Activated T-helper 17 cell treated with anti-CD3 and anti-CD28 coated beads, Interleukin-2, amount 50 U/mL, for 72 hours (primary cell): Measurements from ENCODE around the gene ALOXE3. TPM values are rescaled to one million over a fixed set of nuclear protein-coding genes. Genes with fewer than 3 reads are reported as not detected.

Experiments used
- ATAC-seq: fragments of 150-1000 bp; cut with Tn5 transposase; replicated peaks from 2 replicates; pipeline ENCODE4 v1.10.0; 2021; ENCODE audit warnings: mild to moderate bottlenecking, moderate library complexity
- H3K27ac Mint-ChIP-seq: one replicate; pipeline ENCODE4 v1.8.0; 2022; ENCODE audit warnings: mixed read lengths
- H3K27me3 Mint-ChIP-seq: one replicate; pipeline ENCODE4 v1.8.0; 2022; ENCODE audit warnings: mixed read lengths
- H3K36me3 Mint-ChIP-seq: one replicate; pipeline ENCODE4 v1.8.0; 2022; ENCODE audit warnings: low read depth, mild to moderate bottlenecking, mixed read lengths
- H3K4me1 Mint-ChIP-seq: one replicate; pipeline ENCODE4 v1.8.0; 2022; ENCODE audit warnings: mixed read lengths
- H3K4me3 Mint-ChIP-seq: one replicate; pipeline ENCODE4 v1.8.0; 2022; ENCODE audit warnings: mild to moderate bottlenecking, mixed read lengths
- H3K9me3 Mint-ChIP-seq: one replicate; pipeline ENCODE4 v1.8.0; 2022; ENCODE audit warnings: mixed read lengths
- total RNA-seq, 2 donors: library from RNA; stranded (reverse); gene quantifications; one replicate each; pipeline ENCODE4 v1.2.3, GENCODE V29; 2022

ALOXE3 gene
- total RNA-seq, 2 donors from 2014 or later: 0.13 to 1.3 TPM

DNA sequence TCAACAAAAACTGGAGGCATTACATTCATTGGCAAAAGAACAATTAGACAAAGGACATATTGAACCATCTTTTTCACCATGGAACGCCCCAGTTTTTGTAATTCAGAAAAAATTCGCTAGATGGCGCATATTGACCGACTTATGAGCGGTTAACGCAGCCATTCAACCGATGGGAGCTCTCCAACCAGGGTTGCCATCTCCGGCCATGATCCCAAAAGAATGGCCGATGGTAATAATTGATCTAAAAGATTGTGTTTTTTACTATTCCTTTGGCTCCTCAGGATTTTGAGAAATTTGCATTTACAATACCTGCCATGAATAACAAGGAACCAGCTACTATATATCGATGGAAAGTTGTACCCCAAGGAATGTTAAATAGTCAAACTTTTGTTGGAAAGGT lies 58.0 kb downstream of the ALOXE3 start:
- Mint-ChIP-seq H3K4me1 (no peaks in the 10 kb centered on the region), H3K27ac (no peak overlapping the region), H3K9me3 (no peaks in the 10 kb centered on the region), H3K4me3 (no peak overlapping the region), H3K36me3 (no peaks in the 10 kb centered on the region), H3K27me3 (peaks cover 43% of the 10 kb centered on the region)
- ATAC-seq: peak; percentile 44

DNA sequence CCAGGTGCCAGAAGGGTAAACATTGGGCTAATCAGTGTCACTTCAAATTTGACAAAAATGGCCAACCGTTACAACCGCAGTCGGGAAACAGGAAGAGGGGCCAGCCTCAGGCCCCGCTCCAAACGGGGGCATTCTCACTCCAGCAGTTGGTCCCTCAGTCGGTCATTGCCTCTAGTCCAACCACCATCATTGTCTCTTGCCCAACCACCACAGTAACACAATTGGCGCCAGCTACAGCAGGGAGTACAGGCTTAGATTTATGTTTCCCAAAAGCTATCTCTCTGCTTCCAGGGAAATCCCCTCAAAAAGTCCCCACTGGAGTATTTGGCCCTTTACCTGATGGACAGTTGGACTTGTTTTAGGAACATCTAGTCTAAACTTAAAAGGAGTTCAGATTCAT lies 59.2 kb downstream of the ALOXE3 start:
- Mint-ChIP-seq H3K9me3 (no peaks in the 10 kb centered on the region), H3K27me3 (peaks cover 39% of the 10 kb centered on the region), H3K4me1 (no peaks in the 10 kb centered on the region), H3K36me3 (no peaks in the 10 kb centered on the region), H3K27ac (no peak overlapping the region), H3K4me3 (no peak overlapping the region)
- ATAC-seq: no peak

DNA sequence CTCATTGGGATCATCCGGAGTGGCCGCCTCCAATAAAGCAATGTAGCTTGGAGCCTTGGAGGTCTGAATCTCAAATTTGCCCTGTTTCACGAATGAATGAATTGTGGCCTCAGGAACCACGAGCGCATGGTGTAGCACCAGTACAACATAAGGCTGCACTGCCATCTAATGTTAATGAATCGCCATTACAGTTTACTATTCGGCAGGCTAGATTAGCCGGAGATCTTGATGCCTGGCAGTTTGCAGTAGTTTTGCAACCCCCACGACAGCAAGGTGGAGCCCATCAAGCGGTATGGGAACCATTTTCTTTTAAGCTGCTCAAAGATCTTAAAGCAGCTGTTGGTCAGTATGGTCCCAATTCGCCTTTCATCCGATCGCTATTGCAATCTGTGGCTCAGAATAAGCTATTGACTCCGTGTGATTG lies 60.6 kb downstream of the ALOXE3 start:
- Mint-ChIP-seq H3K4me3 (no peak overlapping the region), H3K9me3 (no peaks in the 10 kb centered on the region), H3K27ac (no peak overlapping the region), H3K27me3 (peaks cover 30% of the 10 kb centered on the region), H3K36me3 (no peaks in the 10 kb centered on the region), H3K4me1 (no peaks in the 10 kb centered on the region)
- ATAC-seq: peak; percentile 76

DNA sequence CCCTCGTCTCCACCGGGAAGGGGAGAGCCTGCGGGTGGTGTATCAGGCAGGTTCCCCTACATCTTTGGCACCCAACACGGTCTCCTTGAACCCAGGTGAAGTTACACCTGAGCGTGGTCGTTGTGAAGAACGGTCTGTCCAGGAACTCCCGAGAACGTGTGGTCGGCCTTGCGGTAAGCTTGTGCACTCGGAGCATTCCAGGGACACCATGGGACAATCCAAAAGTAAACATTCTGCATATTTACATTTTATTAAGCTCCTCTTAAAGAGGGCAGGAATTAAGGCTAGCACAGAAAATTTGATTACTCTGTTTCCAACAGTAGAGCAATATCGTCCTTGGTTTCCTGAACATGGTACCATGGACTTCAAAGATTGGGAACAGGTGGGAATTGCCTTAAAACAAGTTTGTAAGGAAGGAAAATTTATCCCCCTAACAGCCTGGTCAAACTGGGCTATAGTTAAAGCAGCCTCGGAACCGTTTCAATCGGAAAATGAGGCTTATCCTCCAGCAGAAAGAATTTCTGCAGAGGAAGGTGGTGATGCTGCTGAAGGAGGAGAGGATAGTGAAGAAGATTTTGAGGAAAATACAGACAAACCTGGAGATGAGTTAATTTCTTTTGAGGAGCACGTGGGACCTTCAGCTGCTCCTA lies 61.2 kb downstream of the ALOXE3 start:
- H3K27me3 Mint-ChIP-seq: peaks cover 25% of the 10 kb centered on the region
- H3K4me1 Mint-ChIP-seq: no peaks in the 10 kb centered on the region
- no peaks in the 10 kb centered on the region for H3K9me3 Mint-ChIP-seq
- H3K4me3 Mint-ChIP-seq: no peak overlapping the region
- H3K36me3 Mint-ChIP-seq: no peaks in the 10 kb centered on the region
- no peak for ATAC-seq
- no peak overlapping the region for H3K27ac Mint-ChIP-seq

DNA sequence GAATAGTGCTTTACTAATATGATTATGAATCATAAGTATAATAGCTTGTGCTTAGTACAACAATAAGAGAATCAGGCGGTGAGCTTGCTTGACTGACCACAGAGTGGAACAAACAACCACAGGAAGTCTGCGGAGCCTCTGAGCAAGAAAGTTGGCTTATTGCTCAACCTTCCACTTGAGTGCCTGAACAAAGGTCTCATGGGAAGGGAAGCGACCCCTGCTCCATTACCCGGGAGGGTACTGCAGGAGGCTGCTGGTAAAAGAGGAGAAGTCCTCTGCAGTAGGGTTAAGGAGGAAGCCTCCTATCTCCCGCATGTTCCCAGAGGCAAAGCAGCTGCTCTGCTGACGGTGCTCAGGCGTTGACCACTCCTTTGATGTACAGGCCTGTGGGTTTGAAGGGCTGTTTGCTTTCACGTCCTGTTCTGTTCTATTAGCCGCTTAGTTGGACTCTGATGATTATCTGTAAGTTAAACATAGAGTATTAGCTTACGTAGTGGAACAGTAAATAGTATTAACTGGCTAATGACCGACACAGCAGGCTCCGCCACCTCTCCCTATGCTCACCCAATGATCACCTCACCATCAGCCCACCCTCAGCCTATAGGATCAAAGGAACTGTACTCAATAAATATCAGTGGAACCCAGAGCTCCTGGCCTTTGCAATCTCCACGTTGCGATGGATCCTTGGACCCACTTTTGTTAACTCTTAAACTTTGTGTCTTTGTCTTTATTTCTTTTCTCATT lies 61.9 kb downstream of the ALOXE3 start:
- peak; percentile 80 for ATAC-seq
- H3K36me3 Mint-ChIP-seq: no peaks in the 10 kb centered on the region
- H3K4me1 Mint-ChIP-seq: no peaks in the 10 kb centered on the region
- no peak overlapping the region for H3K27ac Mint-ChIP-seq
- no peaks in the 10 kb centered on the region for H3K9me3 Mint-ChIP-seq
- peaks cover 21% of the 10 kb centered on the region for H3K27me3 Mint-ChIP-seq
- H3K4me3 Mint-ChIP-seq: no peak overlapping the region

DNA sequence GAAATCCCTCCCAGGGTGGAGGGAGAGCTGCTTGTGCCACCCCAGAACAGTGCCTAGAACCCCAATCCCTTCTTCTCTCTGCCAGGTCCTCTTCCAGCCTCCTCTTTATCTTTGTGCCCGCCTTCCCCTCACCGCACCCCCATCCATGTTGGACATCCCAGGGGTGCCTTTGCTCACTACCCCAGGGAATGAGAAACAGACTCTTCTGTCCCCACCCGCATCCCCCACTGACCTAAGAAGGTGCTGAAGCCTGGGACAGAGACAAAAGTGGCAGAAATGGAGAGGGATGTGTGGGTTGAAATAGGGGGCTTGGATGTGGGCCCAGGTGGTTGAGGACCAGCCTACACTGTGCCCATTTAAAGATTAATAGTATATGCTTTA lies 62.5 kb downstream of the ALOXE3 start:
- ATAC-seq: no peak
- no peak overlapping the region for H3K27ac Mint-ChIP-seq
- H3K27me3 Mint-ChIP-seq: peaks cover 18% of the 10 kb centered on the region
- no peaks in the 10 kb centered on the region for H3K9me3 Mint-ChIP-seq
- no peaks in the 10 kb centered on the region for H3K4me1 Mint-ChIP-seq
- no peaks in the 10 kb centered on the region for H3K36me3 Mint-ChIP-seq
- no peak overlapping the region for H3K4me3 Mint-ChIP-seq

DNA sequence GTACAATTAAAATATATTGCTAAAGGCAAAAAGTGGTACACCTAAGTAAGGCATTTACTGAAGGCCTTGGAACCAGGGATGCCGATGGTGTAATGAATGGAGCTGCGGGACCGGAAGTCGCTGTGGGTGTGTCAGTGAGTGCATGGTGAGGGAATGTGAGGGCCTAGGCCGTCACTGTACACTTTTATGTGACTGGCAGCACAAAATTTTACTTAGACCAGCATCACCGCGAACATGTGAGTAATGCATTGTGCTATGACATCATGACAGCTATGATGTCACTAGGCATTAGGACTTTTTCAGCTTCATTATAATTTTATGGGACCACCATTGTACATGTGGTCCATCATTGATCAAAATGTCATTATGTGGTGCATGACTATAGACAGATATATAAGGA lies 64.7 kb downstream of the ALOXE3 start:
- no peak overlapping the region for H3K4me3 Mint-ChIP-seq
- H3K27me3 Mint-ChIP-seq: peaks cover 9% of the 10 kb centered on the region
- no peak overlapping the region for H3K27ac Mint-ChIP-seq
- H3K4me1 Mint-ChIP-seq: no peaks in the 10 kb centered on the region
- ATAC-seq: no peak
- H3K9me3 Mint-ChIP-seq: no peaks in the 10 kb centered on the region
- no peaks in the 10 kb centered on the region for H3K36me3 Mint-ChIP-seq

DNA sequence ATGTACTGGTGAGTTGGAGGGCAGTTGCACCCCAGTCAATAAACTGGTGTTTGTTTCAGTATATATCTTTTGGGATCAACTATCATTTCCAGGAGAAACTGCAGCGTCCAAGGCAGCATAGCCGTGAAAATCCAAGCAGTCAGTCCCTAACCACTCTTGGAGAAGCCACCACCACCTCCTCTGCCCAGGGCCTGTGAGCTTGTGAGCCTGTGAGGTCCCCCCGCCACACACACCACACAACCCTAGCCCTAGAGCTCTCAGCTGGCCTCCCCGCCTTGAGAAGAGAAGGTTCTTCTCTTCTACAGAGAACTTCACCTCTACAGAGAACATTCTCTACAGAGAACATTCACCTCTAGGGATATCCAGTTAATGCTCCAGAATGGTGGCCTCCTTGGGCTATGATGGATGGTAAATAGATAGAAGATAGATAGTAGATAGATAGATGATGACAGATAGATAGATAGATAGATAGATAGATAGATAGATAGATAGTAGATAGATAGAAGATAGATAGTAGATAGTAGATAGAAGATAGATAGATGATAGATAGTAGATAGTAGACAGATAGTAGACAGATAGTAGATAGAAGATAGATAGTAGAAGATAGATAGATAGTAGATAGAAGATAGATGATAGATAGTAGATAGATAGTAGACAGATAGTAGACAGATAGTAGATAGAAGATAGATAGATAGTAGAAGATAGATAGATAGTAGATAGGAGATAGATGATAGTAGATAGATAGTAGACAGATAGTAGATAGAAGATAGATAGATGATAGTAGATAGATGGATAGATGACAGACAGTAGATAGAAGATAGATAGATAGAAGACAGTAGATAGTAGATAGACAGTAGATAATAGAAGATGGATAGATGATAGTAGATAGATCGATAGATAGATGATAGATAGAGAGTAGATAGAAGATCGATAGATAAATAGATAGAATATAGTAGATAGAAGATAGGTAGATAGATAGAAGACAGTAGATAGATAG lies 65.8 kb downstream of the ALOXE3 start:
- H3K27ac Mint-ChIP-seq: no peak overlapping the region
- H3K36me3 Mint-ChIP-seq: no peaks in the 10 kb centered on the region
- no peak for ATAC-seq
- no peak overlapping the region for H3K4me3 Mint-ChIP-seq
- no peaks in the 10 kb centered on the region for H3K9me3 Mint-ChIP-seq
- peaks cover 8% of the 10 kb centered on the region for H3K27me3 Mint-ChIP-seq
- no peaks in the 10 kb centered on the region for H3K4me1 Mint-ChIP-seq

DNA sequence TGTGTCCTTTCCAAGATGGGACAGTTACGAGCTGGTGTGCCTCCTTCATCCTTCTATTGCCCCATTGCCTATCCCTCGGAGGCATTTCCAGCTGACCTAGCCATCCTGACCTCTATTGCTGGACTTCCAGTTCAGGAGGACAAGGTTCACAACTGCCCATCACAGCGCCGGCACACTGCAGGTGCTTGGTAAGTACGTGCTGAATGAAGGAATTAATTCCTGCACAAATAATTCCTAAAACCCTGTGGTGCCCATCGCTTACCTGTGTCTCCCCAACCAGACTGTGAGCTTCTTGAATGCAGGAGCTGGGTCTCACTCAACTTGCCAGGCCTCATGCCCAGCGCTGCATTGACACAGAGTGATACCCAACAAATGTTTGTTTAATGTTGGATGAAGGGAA lies 66.5 kb downstream of the ALOXE3 start:
- no peak overlapping the region for H3K27ac Mint-ChIP-seq

DNA sequence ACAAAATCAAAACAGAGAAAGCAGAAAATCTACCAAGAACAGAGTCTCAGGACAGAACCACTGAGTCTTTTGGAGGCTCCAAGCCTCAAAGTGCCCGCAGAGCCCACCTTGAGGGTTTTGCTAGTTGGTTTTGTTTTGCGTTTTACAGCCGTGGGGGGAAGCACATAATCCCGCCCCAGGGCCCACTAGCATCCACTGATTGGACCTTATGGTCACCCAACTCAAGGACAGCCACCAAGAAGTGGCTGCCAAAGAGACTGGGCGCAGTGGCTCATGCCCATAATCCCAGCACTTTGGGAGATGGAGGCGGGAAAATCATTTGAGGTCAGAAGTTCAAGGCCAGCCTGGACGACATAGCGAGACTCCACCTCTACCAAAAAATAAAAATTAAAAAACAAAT lies 69.6 kb downstream of the ALOXE3 start:
- H3K4me3 Mint-ChIP-seq: no peak overlapping the region
- H3K4me1 Mint-ChIP-seq: no peaks in the 10 kb centered on the region
- H3K27ac Mint-ChIP-seq: no peak overlapping the region
- ATAC-seq: no peak
- H3K9me3 Mint-ChIP-seq: no peaks in the 10 kb centered on the region
- no peaks in the 10 kb centered on the region for H3K36me3 Mint-ChIP-seq
- H3K27me3 Mint-ChIP-seq: no peaks in the 10 kb centered on the region

More for the DNA sequence above, 66.5 kb downstream of the ALOXE3 start:
- H3K36me3 Mint-ChIP-seq: no peaks in the 10 kb centered on the region
- no peak overlapping the region for H3K4me3 Mint-ChIP-seq
- peaks cover 4% of the 10 kb centered on the region for H3K27me3 Mint-ChIP-seq
- no peak for ATAC-seq
- H3K9me3 Mint-ChIP-seq: no peaks in the 10 kb centered on the region
- no peaks in the 10 kb centered on the region for H3K4me1 Mint-ChIP-seq

DNA sequence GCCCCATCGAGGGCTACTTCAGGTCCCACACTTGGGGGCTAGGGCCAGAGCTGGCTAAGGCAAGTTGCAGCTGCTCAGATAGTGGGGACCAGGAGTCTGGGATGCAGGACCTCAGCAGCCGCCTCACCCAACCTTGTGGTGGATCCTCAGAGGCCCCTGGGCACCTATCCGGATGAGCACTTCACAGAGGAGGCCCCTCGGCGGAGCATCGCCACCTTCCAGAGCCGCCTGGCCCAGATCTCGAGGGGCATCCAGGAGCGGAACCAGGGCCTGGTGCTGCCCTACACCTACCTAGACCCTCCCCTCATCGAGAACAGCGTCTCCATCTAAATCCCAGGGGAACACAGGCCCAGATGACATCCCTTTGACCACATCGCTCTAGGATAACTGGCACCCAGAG lies 70.1 kb downstream of the ALOXE3 start:
- H3K27me3 Mint-ChIP-seq: peaks cover 3% of the 10 kb centered on the region
- no peaks in the 10 kb centered on the region for H3K4me1 Mint-ChIP-seq
- H3K27ac Mint-ChIP-seq: no peak overlapping the region
- H3K4me3 Mint-ChIP-seq: no peak overlapping the region
- H3K36me3 Mint-ChIP-seq: no peaks in the 10 kb centered on the region
- H3K9me3 Mint-ChIP-seq: no peaks in the 10 kb centered on the region
- no peak for ATAC-seq

DNA sequence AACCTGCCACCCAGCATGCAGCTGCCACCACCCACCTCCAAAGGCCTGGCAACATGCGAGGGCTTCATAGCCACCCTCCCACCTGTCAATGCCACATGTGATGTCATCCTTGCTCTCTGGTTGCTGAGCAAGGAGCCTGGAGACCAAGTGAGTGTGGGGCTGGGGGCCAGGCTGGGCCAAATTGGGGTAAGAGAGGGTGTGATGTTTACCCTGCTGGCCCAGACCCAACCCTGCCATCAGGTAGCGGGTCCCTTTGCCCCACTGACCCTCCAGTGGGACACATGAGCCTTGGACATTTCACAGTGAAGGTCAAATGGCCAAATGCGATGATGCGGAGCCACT lies 70.6 kb downstream of the ALOXE3 start:
- Mint-ChIP-seq H3K4me3 (no peak overlapping the region), H3K27ac (no peak overlapping the region), H3K36me3 (no peaks in the 10 kb centered on the region), H3K4me1 (no peaks in the 10 kb centered on the region), H3K27me3 (peaks cover 5% of the 10 kb centered on the region), H3K9me3 (no peaks in the 10 kb centered on the region)
- ATAC-seq: no peak

DNA sequence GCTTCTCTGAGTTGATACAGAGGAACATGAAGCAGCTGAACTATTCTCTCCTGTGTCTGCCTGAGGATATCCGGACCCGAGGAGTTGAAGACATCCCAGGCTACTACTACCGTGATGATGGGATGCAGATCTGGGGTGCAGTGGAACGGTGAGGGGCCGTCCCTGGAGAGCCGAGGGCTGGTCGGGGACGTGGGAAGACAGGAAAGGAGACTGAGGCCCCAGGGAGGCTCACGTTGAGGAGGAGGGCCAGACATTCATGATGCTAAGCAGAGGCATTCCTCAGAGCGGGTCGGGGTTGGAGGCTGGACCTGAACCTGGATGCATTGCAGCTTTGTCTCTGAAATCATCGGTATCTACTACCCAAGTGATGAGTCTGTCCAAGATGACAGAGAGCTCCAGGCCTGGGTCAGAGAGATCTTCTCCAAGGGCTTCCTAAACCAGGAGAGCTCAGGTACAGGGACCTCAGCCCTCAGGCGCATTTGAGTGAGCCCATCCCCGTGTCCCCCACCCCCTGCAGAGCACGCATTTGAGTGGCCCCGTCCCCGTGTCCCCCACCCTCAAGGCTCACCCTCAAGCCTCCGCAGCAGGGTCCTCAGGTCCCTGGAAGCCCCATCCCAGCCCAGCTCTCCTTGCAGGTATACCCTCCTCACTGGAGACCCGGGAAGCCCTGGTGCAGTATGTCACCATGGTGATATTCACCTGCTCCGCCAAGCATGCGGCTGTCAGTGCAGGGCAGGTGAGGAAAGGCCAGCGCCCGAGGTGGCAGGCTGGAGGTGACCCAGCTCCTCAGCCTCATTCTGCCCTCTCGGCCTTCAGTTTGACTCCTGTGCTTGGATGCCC lies 71.2 kb downstream of the ALOXE3 start:
- H3K4me3 Mint-ChIP-seq: no peak overlapping the region
- H3K9me3 Mint-ChIP-seq: no peaks in the 10 kb centered on the region
- H3K27ac Mint-ChIP-seq: no peak overlapping the region
- peaks cover 5% of the 10 kb centered on the region for H3K27me3 Mint-ChIP-seq
- no peaks in the 10 kb centered on the region for H3K36me3 Mint-ChIP-seq
- no peak for ATAC-seq
- H3K4me1 Mint-ChIP-seq: no peaks in the 10 kb centered on the region

DNA sequence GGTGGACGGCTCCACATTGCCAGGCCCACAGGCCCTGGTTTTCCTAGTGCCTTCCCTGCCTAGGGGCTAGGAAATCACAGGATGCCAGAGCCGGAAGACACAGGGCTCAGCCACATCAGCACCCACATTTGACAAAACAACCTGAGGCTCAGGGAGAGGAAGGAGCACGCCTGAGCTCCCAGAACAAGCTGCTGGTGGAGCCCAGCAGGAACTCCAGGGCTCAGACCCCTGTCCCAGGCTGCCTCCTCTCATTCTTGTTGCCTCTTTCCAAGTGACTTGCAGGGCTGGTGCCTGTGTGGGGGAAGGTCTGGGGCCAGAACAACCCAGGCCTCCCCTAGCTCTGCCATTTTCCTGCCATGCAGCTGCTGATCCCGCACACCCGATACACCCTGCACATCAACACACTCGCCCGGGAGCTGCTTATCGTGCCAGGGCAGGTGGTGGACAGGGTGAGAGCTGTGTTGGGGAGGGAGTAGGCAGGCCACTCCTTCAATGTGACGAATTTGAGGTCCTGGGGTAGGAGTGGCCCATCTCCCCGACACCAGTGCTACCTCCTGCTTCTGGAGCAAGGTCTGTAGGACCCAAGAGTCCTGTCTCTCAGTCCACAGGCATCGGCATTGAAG lies 71.9 kb downstream of the ALOXE3 start:
- no peaks in the 10 kb centered on the region for H3K9me3 Mint-ChIP-seq
- H3K4me3 Mint-ChIP-seq: no peak overlapping the region
- H3K27me3 Mint-ChIP-seq: peaks cover 6% of the 10 kb centered on the region
- no peaks in the 10 kb centered on the region for H3K36me3 Mint-ChIP-seq
- no peaks in the 10 kb centered on the region for H3K4me1 Mint-ChIP-seq
- ATAC-seq: no peak
- no peak overlapping the region for H3K27ac Mint-ChIP-seq
